HEK293 (cell line): ENCODE measurements around the gene RASAL2.

Source experiments
- CTCF ChIA-PET: fragments of 350-600 bp; formaldehyde crosslinking; extraction: SDS; loops from one replicate; lab custom pipeline; 2021; ENCODE audit warnings: antibody characterized with exemption; lab: Yijun Ruan, JAX
- POLR2A ChIA-PET: fragments of 300-600 bp; formaldehyde crosslinking; extraction: SDS; loops from one replicate; lab custom pipeline; 2020; ENCODE audit warnings: antibody characterized with exemption, inconsistent platforms; lab: Yijun Ruan, JAX
- H3K27ac ChIP-seq: fragments of 200-500 bp; sonication (Bioruptor generic); 2 replicates; pipeline ENCODE4 v1.5.1; 2014; ENCODE audit warnings: low read depth, low read length, control low read depth, inconsistent platforms; ENCODE audit errors: extremely low read depth
- H3K36me3 ChIP-seq, 2 experiments: fragments of 200-500 bp in 1 of 2; sonication (Bioruptor generic) in 1 of 2; 1 replicate in 1 of 2; 2 replicates in 1 of 2; pipeline ENCODE4 v1.5.1; 2014 to 2017; ENCODE audit warnings: inconsistent platforms in 2 of 2, low read length in 2 of 2; ENCODE audit not compliant: control insufficient read depth in 2 of 2, insufficient read depth in 1 of 2
- H3K4me1 ChIP-seq: fragments of 200-500 bp; sonication (Bioruptor generic); 2 replicates; pipeline ENCODE4 v1.5.1; 2014; ENCODE audit warnings: mild to moderate bottlenecking, low read length, inconsistent platforms; ENCODE audit not compliant: control insufficient read depth, insufficient read depth
- H3K4me3 ChIP-seq: 2 replicates; pipeline ENCODE4 v1.5.1; 2011; ENCODE audit warnings: low read depth, mild to moderate bottlenecking, control low read depth, low read length, moderate library complexity
- H3K9me3 ChIP-seq: fragments of 200-500 bp; sonication (Bioruptor generic); 2 replicates; pipeline ENCODE4 v1.5.1; 2014; ENCODE audit warnings: low read depth, low read length, inconsistent platforms; ENCODE audit not compliant: control insufficient read depth, insufficient read depth
- MZF1 ChIP-seq: fragments of 450-650 bp; formaldehyde crosslinking; IDR thresholded peaks from 2 replicates; pipeline ENCODE4 v1.5.1; 2017; ENCODE audit warnings: missing biosample characterization, missing genetic modification characterization, borderline replicate concordance
- OSR2 ChIP-seq: fragments of 450-650 bp; formaldehyde crosslinking; IDR thresholded peaks from 2 replicates; pipeline ENCODE4 v1.5.1; 2016; ENCODE audit warnings: missing biosample characterization, missing genetic modification characterization
- ZBTB1 ChIP-seq: fragments of 450-650 bp; formaldehyde crosslinking; IDR thresholded peaks from 2 replicates; pipeline ENCODE4 v1.5.1; 2016; ENCODE audit warnings: missing biosample characterization, missing genetic modification characterization
- ZFP37 ChIP-seq: fragments of 450-650 bp; formaldehyde crosslinking; IDR thresholded peaks from 2 replicates; pipeline ENCODE4 v1.5.1; 2016; ENCODE audit warnings: missing biosample characterization, missing genetic modification characterization
- ZNF19 ChIP-seq: fragments of 450-650 bp; formaldehyde crosslinking; IDR thresholded peaks from 2 replicates; pipeline ENCODE4; 2016; ENCODE audit warnings: missing biosample characterization, missing genetic modification characterization, low read depth
- ZNF223 ChIP-seq: fragments of 450-650 bp; formaldehyde crosslinking; IDR thresholded peaks from 2 replicates; pipeline ENCODE4 v1.5.1; 2016; ENCODE audit warnings: missing biosample characterization, missing genetic modification characterization
- ZNF274 ChIP-seq, 2 experiments: fragments of 200-500 bp in 1 of 2; fragments of 450-650 bp in 1 of 2; sonication (Bioruptor generic) in 1 of 2; formaldehyde crosslinking in 1 of 2; IDR thresholded peaks; 2 replicates each; pipeline versions ENCODE4 v1.5.1 to v1.6.1; 2014 to 2016; ENCODE audit warnings: borderline replicate concordance in 1 of 2, inconsistent platforms in 1 of 2, low read length in 1 of 2, missing biosample characterization in 1 of 2, missing genetic modification characterization in 1 of 2
- ZNF548 ChIP-seq: fragments of 450-650 bp; formaldehyde crosslinking; IDR thresholded peaks from 2 replicates; pipeline ENCODE4 v1.5.1; 2016; ENCODE audit warnings: missing biosample characterization, missing genetic modification characterization
- ZNF664 ChIP-seq: fragments of 450-650 bp; formaldehyde crosslinking; IDR thresholded peaks from 2 replicates; pipeline ENCODE4 v1.5.1; 2016; ENCODE audit warnings: missing biosample characterization, missing genetic modification characterization
- TF ChIP-seq, protein P1 (sequence below): fragments of 450-650 bp; formaldehyde crosslinking; IDR thresholded peaks from 2 replicates; pipeline ENCODE4 v1.5.1; 2016; ENCODE audit warnings: missing biosample characterization, missing genetic modification characterization
- TF ChIP-seq, protein P2 (sequence below): fragments of 450-650 bp; formaldehyde crosslinking; IDR thresholded peaks from 2 replicates; pipeline ENCODE4 v1.5.1; 2016; ENCODE audit warnings: missing biosample characterization, missing genetic modification characterization, borderline replicate concordance
- TF ChIP-seq, protein P3 (sequence below): sonication (generic); formaldehyde crosslinking; IDR thresholded peaks from 2 replicates; pipeline ENCODE4 v1.8.1; 2022; ENCODE audit warnings: mild to moderate bottlenecking, moderate library complexity, missing genetic modification reagents
- TF ChIP-seq, protein P4 (sequence below): fragments of 450-650 bp; formaldehyde crosslinking; IDR thresholded peaks from 2 replicates; pipeline ENCODE4 v1.5.1; 2016; ENCODE audit warnings: missing biosample characterization, missing genetic modification characterization

RASAL2 gene

DNA sequence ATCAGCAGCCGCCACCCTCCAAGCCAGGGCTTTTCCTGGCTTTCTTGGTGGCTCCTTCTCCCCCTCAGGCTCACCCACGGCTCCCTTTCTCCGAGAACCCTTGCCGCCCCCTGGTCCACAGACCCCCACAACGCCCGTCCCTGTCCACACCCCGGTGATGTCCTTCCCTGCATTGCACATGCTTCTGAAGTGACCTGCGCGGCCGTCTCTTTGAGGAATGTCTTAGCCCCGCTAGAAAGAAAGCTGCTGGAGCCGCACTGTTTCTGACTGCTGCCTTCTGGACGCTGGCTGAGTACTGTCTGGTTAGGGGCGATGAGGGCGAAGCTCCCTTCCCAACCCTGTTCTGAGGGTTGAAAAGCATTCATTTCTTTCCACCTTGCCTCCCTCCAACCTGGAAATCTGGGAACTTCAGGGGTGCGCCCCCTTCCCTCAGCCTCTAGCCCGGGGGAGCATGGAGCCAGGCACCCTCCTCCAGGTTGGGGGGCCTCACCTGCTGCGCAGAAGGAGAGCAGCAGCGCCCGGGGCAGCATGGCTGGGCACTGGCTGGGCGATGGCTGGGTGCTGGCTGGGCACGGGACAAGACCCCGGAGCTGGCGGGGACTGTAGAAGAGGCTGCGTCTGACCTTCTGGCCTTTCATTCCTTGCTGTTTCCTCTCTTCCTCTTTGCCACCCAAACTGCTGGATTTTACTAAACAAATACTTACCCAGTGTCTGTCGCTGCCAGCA is 402.7 kb downstream of the RASAL2 start, which contains the start of gene CLEC20A:
CLEC20A (minus strand) TSS at position 555 of the 726 bp plus-strand sequence; CDS start at position 530, 25 bp downstream.
- TF ChIP-seq ZNF548 (tag by site-specific recombination), result no peak
- TF ChIP-seq, protein P1, sequence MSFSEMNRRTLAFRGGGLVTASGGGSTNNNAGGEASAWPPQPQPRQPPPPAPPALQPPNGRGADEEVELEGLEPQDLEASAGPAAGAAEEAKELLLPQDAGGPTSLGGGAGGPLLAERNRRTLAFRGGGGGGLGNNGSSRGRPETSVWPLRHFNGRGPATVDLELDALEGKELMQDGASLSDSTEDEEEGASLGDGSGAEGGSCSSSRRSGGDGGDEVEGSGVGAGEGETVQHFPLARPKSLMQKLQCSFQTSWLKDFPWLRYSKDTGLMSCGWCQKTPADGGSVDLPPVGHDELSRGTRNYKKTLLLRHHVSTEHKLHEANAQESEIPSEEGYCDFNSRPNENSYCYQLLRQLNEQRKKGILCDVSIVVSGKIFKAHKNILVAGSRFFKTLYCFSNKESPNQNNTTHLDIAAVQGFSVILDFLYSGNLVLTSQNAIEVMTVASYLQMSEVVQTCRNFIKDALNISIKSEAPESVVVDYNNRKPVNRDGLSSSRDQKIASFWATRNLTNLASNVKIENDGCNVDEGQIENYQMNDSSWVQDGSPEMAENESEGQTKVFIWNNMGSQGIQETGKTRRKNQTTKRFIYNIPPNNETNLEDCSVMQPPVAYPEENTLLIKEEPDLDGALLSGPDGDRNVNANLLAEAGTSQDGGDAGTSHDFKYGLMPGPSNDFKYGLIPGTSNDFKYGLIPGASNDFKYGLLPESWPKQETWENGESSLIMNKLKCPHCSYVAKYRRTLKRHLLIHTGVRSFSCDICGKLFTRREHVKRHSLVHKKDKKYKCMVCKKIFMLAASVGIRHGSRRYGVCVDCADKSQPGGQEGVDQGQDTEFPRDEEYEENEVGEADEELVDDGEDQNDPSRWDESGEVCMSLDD (tag by site-specific recombination), result no peak
- TF ChIP-seq, protein P2, sequence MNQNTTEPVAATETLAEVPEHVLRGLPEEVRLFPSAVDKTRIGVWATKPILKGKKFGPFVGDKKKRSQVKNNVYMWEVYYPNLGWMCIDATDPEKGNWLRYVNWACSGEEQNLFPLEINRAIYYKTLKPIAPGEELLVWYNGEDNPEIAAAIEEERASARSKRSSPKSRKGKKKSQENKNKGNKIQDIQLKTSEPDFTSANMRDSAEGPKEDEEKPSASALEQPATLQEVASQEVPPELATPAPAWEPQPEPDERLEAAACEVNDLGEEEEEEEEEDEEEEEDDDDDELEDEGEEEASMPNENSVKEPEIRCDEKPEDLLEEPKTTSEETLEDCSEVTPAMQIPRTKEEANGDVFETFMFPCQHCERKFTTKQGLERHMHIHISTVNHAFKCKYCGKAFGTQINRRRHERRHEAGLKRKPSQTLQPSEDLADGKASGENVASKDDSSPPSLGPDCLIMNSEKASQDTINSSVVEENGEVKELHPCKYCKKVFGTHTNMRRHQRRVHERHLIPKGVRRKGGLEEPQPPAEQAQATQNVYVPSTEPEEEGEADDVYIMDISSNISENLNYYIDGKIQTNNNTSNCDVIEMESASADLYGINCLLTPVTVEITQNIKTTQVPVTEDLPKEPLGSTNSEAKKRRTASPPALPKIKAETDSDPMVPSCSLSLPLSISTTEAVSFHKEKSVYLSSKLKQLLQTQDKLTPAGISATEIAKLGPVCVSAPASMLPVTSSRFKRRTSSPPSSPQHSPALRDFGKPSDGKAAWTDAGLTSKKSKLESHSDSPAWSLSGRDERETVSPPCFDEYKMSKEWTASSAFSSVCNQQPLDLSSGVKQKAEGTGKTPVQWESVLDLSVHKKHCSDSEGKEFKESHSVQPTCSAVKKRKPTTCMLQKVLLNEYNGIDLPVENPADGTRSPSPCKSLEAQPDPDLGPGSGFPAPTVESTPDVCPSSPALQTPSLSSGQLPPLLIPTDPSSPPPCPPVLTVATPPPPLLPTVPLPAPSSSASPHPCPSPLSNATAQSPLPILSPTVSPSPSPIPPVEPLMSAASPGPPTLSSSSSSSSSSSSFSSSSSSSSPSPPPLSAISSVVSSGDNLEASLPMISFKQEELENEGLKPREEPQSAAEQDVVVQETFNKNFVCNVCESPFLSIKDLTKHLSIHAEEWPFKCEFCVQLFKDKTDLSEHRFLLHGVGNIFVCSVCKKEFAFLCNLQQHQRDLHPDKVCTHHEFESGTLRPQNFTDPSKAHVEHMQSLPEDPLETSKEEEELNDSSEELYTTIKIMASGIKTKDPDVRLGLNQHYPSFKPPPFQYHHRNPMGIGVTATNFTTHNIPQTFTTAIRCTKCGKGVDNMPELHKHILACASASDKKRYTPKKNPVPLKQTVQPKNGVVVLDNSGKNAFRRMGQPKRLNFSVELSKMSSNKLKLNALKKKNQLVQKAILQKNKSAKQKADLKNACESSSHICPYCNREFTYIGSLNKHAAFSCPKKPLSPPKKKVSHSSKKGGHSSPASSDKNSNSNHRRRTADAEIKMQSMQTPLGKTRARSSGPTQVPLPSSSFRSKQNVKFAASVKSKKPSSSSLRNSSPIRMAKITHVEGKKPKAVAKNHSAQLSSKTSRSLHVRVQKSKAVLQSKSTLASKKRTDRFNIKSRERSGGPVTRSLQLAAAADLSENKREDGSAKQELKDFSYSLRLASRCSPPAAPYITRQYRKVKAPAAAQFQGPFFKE (tag by site-specific recombination), result no peak
- TF ChIP-seq MZF1 (tag by site-specific recombination), result no peak
- TF ChIP-seq, protein P3, sequence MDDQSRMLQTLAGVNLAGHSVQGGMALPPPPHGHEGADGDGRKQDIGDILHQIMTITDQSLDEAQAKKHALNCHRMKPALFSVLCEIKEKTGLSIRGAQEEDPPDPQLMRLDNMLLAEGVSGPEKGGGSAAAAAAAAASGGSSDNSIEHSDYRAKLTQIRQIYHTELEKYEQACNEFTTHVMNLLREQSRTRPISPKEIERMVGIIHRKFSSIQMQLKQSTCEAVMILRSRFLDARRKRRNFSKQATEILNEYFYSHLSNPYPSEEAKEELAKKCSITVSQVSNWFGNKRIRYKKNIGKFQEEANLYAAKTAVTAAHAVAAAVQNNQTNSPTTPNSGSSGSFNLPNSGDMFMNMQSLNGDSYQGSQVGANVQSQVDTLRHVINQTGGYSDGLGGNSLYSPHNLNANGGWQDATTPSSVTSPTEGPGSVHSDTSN (CRISPR knock-in tag), result no peak
- TF ChIP-seq ZNF223 (tag by site-specific recombination), result no peak
- no peak for TF ChIP-seq ZNF664 (tag by site-specific recombination)
- no peak for TF ChIP-seq ZNF19 (tag by site-specific recombination)
- TF ChIP-seq, protein P4, sequence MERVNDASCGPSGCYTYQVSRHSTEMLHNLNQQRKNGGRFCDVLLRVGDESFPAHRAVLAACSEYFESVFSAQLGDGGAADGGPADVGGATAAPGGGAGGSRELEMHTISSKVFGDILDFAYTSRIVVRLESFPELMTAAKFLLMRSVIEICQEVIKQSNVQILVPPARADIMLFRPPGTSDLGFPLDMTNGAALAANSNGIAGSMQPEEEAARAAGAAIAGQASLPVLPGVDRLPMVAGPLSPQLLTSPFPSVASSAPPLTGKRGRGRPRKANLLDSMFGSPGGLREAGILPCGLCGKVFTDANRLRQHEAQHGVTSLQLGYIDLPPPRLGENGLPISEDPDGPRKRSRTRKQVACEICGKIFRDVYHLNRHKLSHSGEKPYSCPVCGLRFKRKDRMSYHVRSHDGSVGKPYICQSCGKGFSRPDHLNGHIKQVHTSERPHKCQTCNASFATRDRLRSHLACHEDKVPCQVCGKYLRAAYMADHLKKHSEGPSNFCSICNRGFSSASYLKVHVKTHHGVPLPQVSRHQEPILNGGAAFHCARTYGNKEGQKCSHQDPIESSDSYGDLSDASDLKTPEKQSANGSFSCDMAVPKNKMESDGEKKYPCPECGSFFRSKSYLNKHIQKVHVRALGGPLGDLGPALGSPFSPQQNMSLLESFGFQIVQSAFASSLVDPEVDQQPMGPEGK (tag by site-specific recombination), result no peak
- no peak for TF ChIP-seq ZBTB1 (tag by site-specific recombination)
- TF ChIP-seq OSR2 (tag by site-specific recombination), result no peak
- TF ChIP-seq ZFP37 (tag by site-specific recombination), result no peak
- no peak for TF ChIP-seq ZNF274 (IDR thresholded peaks at IDR 0.05; ENCODE audit: low read length)
- no peak for TF ChIP-seq ZNF274 (tag by site-specific recombination; IDR thresholded peaks at IDR 0.05; ENCODE audit: borderline replicate concordance)
- H3K9me3 ChIP-seq, result no peaks in the 10 kb centered on the region
- no peaks in the 10 kb centered on the region for H3K4me1 ChIP-seq
- no peaks in the 10 kb centered on the region for H3K36me3 ChIP-seq
- ChIA-PET POLR2A (no interaction called here), CTCF (interaction anchor here (0.5 kb wide), 1 partner anchor 114 kb away, joined by 4 read pairs; no protein-coding TSS in a partner anchor)
- H3K27ac ChIP-seq, result no peak within 1 kb of the TSS
- H3K4me3 ChIP-seq, result no peak within 1 kb of the TSS
